Epidermal melanocyte (primary cell): ENCODE data around the gene SLC39A12.

ENCODE experiments used
- DNase-seq: peaks from one replicate; pipeline ENCODE4 v3.0.0; 2011; ENCODE audit warnings: low spot score; ENCODE audit not compliant: insufficient read length

SLC39A12 gene

GRCh38 chr10:17961551-17962422 lies 10.1 kb downstream of the SLC39A12 start:
- DNase-seq = no peak

DNA sequence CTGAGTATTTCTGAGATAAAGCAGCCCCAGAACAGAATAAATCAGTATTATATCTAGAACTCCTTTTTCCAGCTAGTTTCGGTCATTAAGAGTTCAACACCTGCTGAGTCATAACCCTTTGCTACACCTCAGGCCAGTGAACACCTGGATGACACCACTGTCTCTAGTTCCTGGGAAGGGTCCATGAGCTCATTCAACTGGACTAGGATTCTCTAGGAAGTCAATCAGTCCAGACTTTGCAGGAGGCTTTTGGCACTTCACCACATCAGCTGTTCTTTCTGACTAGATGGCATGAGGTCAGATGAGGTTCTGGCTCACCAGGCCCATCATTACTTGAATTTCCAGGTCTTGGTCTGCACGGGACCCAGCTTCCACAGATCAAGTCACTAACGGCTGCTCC lies 11.7 kb downstream of the SLC39A12 start:
- no peak for DNase-seq

DNA sequence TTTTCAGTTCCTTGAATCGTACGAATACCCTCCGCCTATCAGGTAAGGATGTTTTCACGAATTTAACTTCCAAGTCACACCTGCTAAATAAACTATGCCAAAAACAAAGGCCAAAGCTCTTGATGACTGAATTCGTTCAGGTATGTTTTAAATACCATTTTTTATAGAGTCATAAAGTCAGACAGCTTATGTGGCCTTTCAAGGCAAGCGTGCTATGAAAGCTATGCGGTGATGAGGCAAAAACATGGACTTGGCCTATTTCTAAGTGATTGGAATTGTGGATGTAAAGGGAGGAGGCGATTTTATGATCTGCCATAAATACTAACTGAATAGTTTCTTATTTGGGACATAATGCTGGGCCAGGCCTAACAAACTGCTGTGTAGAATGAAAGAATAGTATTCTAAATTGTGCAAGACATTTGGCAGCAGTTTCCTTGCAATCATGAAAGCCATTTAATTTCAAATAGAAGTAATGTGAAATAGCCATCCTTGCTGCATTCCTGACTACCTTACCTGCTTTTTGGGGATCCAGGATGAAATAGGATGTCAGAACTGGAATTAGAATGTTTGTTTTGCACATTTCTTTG lies 14.0 kb downstream of the SLC39A12 start:
- DNase-seq = no peak

DNA sequence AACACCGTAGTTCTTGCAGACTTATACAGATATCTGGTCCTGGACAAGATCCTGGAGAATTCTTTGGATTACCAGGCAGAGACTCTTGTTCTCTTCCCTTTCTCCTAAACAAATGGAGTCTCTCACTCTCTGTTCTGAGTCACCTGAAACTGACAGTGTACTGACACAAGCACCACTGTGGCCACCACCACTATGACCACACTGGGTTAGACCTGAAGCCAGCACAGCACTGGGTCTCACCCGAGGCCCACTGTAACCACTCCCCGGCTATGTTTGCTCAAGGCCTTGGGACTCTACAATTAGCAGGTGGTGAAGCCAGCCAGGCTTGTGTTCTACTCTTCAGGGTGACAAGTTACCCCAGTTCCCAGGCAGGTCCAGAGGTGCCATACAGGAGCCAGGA lies 22.8 kb downstream of the SLC39A12 start:
- no peak for DNase-seq

- DNase-seq = no peak
These were observed 29.3 kb downstream of the SLC39A12 start for GRCh38 chr10:17980846-17981565.

GRCh38 chr10:17981766-17982380 lies 30.2 kb downstream of the SLC39A12 start:
- no peak for DNase-seq

DNA sequence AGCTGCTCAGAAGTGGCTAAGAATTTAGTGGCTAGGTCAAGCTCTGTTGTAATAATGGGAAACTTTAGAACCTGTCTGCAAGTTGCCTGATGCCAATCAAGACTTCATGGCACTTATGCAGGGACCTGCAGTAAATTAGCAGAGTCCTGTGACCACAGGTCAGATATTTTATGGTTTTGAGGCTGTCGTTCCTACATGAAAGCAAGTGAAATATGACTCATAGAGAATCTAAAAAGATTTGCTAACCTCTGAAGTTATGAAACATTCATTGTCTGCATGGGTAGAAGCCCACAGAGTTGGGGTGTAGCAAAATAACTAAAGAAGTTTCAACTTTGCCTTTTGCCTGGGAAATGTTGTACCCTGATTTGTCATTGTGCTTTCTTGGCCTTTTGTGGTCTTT lies 32.3 kb downstream of the SLC39A12 start:
- DNase-seq = no peak

- no peak for DNase-seq
These were observed 32.8 kb downstream of the SLC39A12 start for GRCh38 chr10:17984563-17984962.

- no peak for DNase-seq
These were observed 38.4 kb downstream of the SLC39A12 start for GRCh38 chr10:17989908-17990767.

DNA sequence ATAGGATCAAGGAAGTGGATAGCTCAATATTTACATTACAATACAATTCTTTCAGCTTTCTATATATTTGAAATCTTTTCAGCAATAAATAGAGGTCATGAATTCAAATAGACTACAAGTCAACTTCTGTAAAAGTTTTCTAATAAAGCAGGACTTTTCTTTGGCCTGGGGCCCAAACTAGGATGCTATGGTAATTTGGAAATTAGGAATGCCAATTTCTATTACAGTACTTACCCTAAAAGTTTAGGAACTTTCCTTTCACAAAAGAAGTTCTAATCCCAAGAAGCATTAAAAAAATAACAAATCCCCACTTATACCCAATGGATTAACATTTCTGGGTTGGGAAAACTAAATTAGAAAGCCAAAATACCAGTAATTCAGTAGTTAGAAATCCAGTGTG lies 40.5 kb downstream of the SLC39A12 start:
- no peak for DNase-seq

- no peak for DNase-seq
These were observed 41.6 kb downstream of the SLC39A12 start for GRCh38 chr10:17993361-17993760.

DNA sequence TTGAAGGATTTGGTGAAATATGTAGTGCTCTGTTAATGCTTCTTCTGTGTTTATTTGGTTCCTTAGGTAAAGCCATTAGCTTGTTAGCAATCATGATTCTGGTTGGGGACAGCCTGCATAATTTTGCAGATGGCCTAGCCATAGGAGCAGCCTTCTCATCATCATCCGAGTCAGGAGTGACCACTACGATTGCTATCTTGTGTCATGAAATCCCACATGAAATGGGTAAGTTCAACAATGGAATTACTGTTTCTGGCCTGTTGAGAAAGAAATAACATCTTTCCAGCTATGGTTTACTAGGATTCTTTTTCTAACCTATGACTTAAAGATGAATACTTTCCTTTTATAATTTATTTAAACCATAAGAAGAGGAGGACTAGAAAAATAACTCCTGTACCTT lies 48.9 kb downstream of the SLC39A12 start:
- no peak for DNase-seq

- DNase-seq = no peak
These were observed 53.7 kb downstream of the SLC39A12 start for GRCh38 chr10:18005445-18005780.

DNA sequence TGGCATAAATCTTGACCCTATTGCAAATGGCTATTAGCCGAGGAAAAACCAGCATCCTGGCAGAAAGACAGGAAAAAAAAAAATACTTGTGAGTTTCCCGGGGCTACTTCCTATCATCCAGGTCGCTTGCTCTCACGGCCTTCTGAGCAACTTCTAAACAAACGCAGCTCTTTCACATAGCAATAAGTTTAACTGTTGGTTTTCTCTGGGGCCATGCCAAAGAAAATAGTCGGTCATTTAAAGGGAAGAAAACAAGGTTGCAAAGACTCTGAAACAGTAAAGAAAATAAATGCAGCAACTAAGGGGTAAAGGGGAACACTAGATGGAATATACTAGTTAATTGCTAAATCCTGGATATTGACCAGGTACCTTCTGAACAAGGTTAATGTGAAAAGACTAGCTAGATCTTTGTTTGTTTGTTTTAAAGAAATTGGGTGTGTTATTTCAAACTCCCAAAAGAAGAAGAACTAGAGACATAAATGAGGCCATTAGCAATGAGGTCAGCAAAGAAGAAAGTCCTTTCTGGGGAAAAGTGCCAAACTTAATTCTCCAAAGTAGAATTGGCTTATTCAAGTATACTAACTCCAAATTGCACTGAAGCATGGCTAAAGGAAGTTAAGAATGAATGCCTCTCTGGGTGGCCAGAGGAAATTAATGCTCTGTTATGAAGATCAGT lies 54.2 kb downstream of the SLC39A12 start:
- DNase-seq = no peak

DNA sequence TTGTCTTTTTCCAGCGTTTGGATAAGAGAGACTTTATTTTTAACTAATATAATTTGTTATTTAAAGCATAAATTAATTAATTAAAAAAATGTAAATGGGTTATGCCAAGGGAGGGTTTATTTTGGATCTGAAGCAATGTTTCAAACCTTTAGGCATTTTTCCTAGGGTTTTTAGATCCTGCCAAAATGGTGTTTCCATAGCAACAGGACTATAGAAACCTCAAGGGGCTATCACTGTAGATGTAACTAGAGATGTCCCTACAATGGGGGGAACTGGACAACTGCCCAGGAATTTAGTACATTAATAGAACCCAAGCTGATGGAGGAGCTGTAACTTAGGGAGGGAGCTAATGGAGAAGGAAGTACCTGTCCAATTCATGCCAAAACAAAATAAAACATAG lies 57.3 kb downstream of the SLC39A12 start:
- DNase-seq = no peak

DNA sequence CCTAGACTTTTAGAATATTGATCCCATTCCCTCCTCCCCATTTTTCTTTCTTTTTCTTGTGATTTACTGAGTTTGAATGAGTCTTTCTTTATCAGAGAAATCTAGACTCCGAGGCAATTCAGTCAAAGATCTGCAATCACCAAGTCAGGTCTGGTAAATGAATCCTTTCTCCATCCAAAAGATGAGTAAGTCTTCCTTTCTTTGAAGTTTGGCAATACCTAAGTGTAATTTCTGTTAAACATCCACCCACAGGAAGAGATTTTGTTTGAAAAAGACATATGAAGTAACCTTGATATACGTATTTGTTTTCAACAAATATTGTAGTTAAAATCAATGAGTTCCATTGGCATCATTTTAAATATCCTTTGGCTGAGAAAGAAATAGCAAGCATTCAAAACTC lies 58.3 kb downstream of the SLC39A12 start:
- no peak for DNase-seq

DNA sequence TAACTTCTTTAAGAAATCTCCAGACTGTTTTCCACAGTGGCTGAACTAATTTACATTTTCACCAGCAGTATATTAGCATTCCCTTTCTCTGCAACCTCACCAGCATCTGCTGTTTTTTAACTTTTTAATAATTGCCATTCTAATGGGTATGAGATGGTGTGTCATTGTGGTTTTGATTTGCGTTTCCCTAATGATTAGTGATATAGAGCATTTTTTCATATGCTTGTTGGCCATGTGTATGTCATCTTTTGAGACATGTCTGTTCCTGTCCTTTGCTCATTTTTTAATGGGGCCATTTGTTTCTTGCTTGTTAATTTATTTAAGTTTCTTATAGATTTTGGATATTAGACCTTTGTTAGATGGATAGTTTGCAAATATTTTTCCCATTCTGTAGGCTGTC lies 68.8 kb downstream of the SLC39A12 start:
- no peak for DNase-seq

GRCh38 chr10:18021725-18022480 lies 70.2 kb downstream of the SLC39A12 start:
- DNase-seq = no peak

DNA sequence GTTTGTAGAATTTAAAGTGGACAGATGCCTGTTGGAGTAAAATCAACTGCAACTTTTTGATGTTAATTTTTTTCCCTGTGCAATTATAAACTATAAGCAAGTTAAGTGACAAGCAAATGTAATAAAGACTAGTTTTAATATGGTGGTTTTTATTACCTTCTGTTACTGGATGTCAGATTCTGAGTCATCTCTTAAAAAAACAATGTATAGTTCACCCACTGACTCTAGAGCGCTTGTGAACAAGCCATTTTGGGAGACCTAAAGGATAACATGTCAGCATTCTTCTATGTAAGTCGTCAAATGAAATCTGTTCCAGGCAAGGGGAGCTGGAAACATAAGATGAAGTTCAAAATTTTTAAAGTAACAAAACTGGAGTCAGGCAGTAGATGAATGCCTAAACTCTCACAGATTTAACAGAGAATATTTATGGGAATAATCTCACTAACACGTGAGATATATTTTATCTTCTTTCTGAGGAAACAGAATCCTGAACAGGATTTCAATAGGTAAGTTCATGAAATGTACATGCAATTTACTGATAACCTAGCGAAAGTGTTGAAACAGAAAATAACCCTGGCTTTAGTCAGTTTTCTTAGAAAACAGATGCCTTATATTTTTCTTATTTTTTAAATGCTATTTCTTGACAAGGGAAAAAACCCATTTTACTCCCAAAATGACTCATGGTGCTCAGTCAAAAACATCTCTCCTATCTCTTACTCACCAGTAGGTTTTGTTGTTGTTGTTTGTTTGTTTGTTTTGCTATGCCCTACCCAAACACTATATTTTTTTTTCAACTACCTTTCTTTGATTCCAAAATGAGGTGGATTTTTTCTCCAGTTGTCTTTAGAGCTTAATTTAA lies 91.7 kb downstream of the SLC39A12 start:
- no peak for DNase-seq
